PC-3 (cell line): ENCODE measurements around the gene VILL. TPM values are rescaled to one million over a fixed set of nuclear protein-coding genes. Genes with fewer than 3 reads are reported as not detected.
"Not testable (repeated sequence)": the region's sequence is repeated elsewhere in the genome, so short reads cannot be mapped to it uniquely, and the experiment has no call there.

ENCODE experiments used
- ATAC-seq: fragments of 200-7000 bp; cut with Tn5 transposase; 2 replicates; pipeline ENCODE4 v1.9.1; 2020; ENCODE audit warnings: mild to moderate bottlenecking, moderate library complexity
- BruUV-seq: library from RNA; stranded (reverse); fragments of 400-500 nt; replicated peaks from 2 replicates; lab custom pipeline; 2021; lab: Mats Ljungman, UMichigan
- CTCF ChIA-PET: fragments of 300-600 bp; sonication (Branson Sonifier 250); formaldehyde crosslinking; loops from one replicate; lab custom pipeline; 2022; ENCODE audit warnings: antibody characterized with exemption; lab: Charles Lee
- POLR2A ChIA-PET: fragments of 300-600 bp; sonication (Branson Sonifier 250); formaldehyde crosslinking; loops from one replicate; lab custom pipeline; 2022; ENCODE audit warnings: antibody characterized with exemption; ENCODE audit not compliant: unreplicated experiment; lab: Charles Lee
- DNase-seq: peaks from one replicate; pipeline ENCODE4 v3.0.0-alpha.2; 2015
- H2AFZ ChIP-seq: fragments of 300-600 bp; sonication (generic); 2 replicates; pipeline ENCODE4 v1.6.0; 2016; ENCODE audit warnings: antibody characterized with exemption, low read length
- H3F3A ChIP-seq: fragments of 300-600 bp; sonication (generic); one replicate; pipeline ENCODE4 v1.6.0; 2017; ENCODE audit warnings: antibody characterized with exemption, low read length, control low read depth, mild to moderate bottlenecking; ENCODE audit not compliant: unreplicated experiment
- H3K27ac ChIP-seq: fragments of 300-600 bp; sonication (generic); 2 replicates; pipeline ENCODE4 v1.5.1; 2016; ENCODE audit warnings: mild to moderate bottlenecking, low read length
- H3K27me3 ChIP-seq: fragments of 300-600 bp; sonication (generic); 2 replicates; pipeline ENCODE4 v1.6.1; 2016; ENCODE audit warnings: low read length, mixed read lengths
- H3K36me3 ChIP-seq: fragments of 300-600 bp; sonication (generic); 2 replicates; pipeline ENCODE4 v1.6.1; 2016; ENCODE audit warnings: low read depth, mixed run types, low read length, mixed read lengths
- H3K4me1 ChIP-seq: fragments of 300-600 bp; sonication (generic); 2 replicates; pipeline ENCODE4 v1.5.1; 2016; ENCODE audit warnings: low read length; ENCODE audit not compliant: insufficient read depth
- H3K4me2 ChIP-seq: fragments of 300-600 bp; sonication (generic); 2 replicates; pipeline ENCODE4 v1.6.0; 2016; ENCODE audit warnings: low read length
- H3K4me3 ChIP-seq: fragments of 300-600 bp; sonication (generic); 2 replicates; pipeline ENCODE4 v1.5.1; 2016; ENCODE audit warnings: mild to moderate bottlenecking, low read length, mixed read lengths
- H3K79me2 ChIP-seq: fragments of 300-600 bp; sonication (generic); 2 replicates; pipeline ENCODE4 v1.6.1; 2017; ENCODE audit warnings: low read length, mixed read lengths
- H3K9ac ChIP-seq: fragments of 300-600 bp; sonication (generic); 2 replicates; pipeline ENCODE4 v1.6.0; 2016; ENCODE audit warnings: mild to moderate bottlenecking, low read length
- H3K9me2 ChIP-seq: fragments of 300-600 bp; sonication (generic); replicated peaks from 2 replicates; pipeline ENCODE4 v1.6.1; 2016; ENCODE audit warnings: mixed run types, low read length, mixed read lengths
- H3K9me3 ChIP-seq: fragments of 300-600 bp; sonication (generic); 2 replicates; pipeline ENCODE4 v1.6.1; 2016; ENCODE audit warnings: low read length, mixed read lengths
- H4K20me1 ChIP-seq: fragments of 300-600 bp; sonication (generic); 2 replicates; pipeline ENCODE4 v1.6.1; 2016; ENCODE audit warnings: low read length, mixed read lengths
- CTCF ChIP-seq: fragments of 300-600 bp; sonication (generic); conservative IDR thresholded peaks from 2 replicates; pipeline ENCODE4 v1.5.1; 2017; ENCODE audit warnings: antibody characterized with exemption, low read depth, mild to moderate bottlenecking, low read length
- EZH2 ChIP-seq: fragments of 300-600 bp; sonication (generic); IDR thresholded peaks from one replicate; pipeline ENCODE4 v1.6.1; 2017; ENCODE audit warnings: antibody characterized with exemption, mild to moderate bottlenecking, low read length; ENCODE audit not compliant: unreplicated experiment
- EZH2phosphoT487 ChIP-seq: fragments of 300-600 bp; sonication (generic); IDR thresholded peaks from 2 replicates; pipeline ENCODE4 v1.6.1; 2018; ENCODE audit warnings: mild to moderate bottlenecking, antibody characterized with exemption, low read length, borderline replicate concordance
- intact Hi-C: fragments of 100-400 bp; cut with micrococcal nuclease; formaldehyde crosslinking; loops from 2 replicates; pipeline ENCODE4 v1.9.0; 2023
- total RNA-seq: library from RNA; depleted of rRNA; stranded (reverse); fragments of >200 nt; gene quantifications from 2 replicates; pipeline ENCODE4 v1.2.3, GENCODE V29; 2014

VILL gene
- total RNA-seq, 1 experiment from 2014 or later = 0.44 TPM

GRCh38 chr3:38031022-38031994 lies 40.7 kb downstream of the VILL start:
- Histone ChIP-seq H3F3A (no peaks in the 10 kb centered on the region), H3K9ac (peak overlapping the region; percentile 64), H3K36me3 (no peaks in the 10 kb centered on the region), H3K4me3 (peak overlapping the region; percentile 41; the same call in 1 of the 2 replicates), H4K20me1 (no peaks in the 10 kb centered on the region), H3K4me1 (peaks cover 29% of the 10 kb centered on the region), H3K27ac (peak overlapping the region; percentile 89), H2AFZ (peak overlapping the region; percentile 79), H3K79me2 (no peaks in the 10 kb centered on the region), H3K9me3 (no peaks in the 10 kb centered on the region), H3K27me3 (no peaks in the 10 kb centered on the region), H3K4me2 (peak overlapping the region; percentile 78), H3K9me2 (no peaks in the 10 kb centered on the region)
- TF ChIP-seq CTCF (no peak), EZH2 (no peak), EZH2phosphoT487 (no peak)
- CTCF ChIA-PET = interaction anchor here (1.1 kb wide), 1 partner anchor 57 kb away, joined by 5 read pairs; no protein-coding TSS in a partner anchor
- BruUV-seq = TSS peak; percentile 65
- ATAC-seq (peak; percentile 97), DNase-seq (peak; percentile 93)
- intact Hi-C loops = no loop called here
- POLR2A ChIA-PET = no interaction called here

GRCh38 chr3:38032328-38032865 lies 41.8 kb downstream of the VILL start:
- ATAC-seq (no peak), DNase-seq (no peak)
- no peaks in the 10 kb centered on the region for H4K20me1 ChIP-seq
- no peaks in the 10 kb centered on the region for H3K27me3 ChIP-seq
- H3K27ac ChIP-seq = peak overlapping the region; percentile 89; the same call in 1 of the 2 replicates
- no peaks in the 10 kb centered on the region for H3K9me3 ChIP-seq
- TF ChIP-seq EZH2phosphoT487 = no peak
- no peak for TF ChIP-seq EZH2
- no peak for TF ChIP-seq CTCF
- no peaks in the 10 kb centered on the region for H3F3A ChIP-seq
- H3K4me1 ChIP-seq = peaks cover 26% of the 10 kb centered on the region
- H3K9ac ChIP-seq = no peak overlapping the region
- CTCF ChIA-PET = interaction anchor here (1.1 kb wide), 1 partner anchor 58 kb away, joined by 5 read pairs; no protein-coding TSS in a partner anchor
- H2AFZ ChIP-seq = no peak overlapping the region
- POLR2A ChIA-PET = no interaction called here
- H3K79me2 ChIP-seq = no peaks in the 10 kb centered on the region
- no peaks in the 10 kb centered on the region for H3K36me3 ChIP-seq
- BruUV-seq = no TSS peak
- no peak overlapping the region for H3K4me3 ChIP-seq
- intact Hi-C loops = no loop called here
- no peaks in the 10 kb centered on the region for H3K9me2 ChIP-seq
- peak overlapping the region; percentile 78; the same call in 1 of the 2 replicates for H3K4me2 ChIP-seq

- BruUV-seq, CTCF ChIA-PET, ATAC-seq: not testable (repeated sequence)
These were observed 43.0 kb downstream of the VILL start for GRCh38 chr3:38033586-38033985.

GRCh38 chr3:38034335-38034734 lies 43.7 kb downstream of the VILL start:
- H3F3A ChIP-seq, H3K79me2 ChIP-seq, POLR2A ChIA-PET, CTCF ChIA-PET, intact Hi-C loops, H3K9me2 ChIP-seq, H3K36me3 ChIP-seq, DNase-seq, H3K4me2 ChIP-seq, H2AFZ ChIP-seq, H3K9ac ChIP-seq, BruUV-seq, H3K4me3 ChIP-seq, H3K27ac ChIP-seq, H3K9me3 ChIP-seq, H4K20me1 ChIP-seq, H3K27me3 ChIP-seq, ATAC-seq: not testable (repeated sequence)
- H3K4me1 ChIP-seq = peaks cover 26% of the 10 kb centered on the region

More at GRCh38 chr3:38033586-38033985, 43.0 kb downstream of the VILL start:
- H3K4me2 ChIP-seq, H2AFZ ChIP-seq, POLR2A ChIA-PET, H3K9me2 ChIP-seq, H3K27ac ChIP-seq, H3K36me3 ChIP-seq, H3F3A ChIP-seq, H4K20me1 ChIP-seq, DNase-seq, H3K4me3 ChIP-seq, H3K27me3 ChIP-seq, H3K9ac ChIP-seq, intact Hi-C loops, H3K9me3 ChIP-seq, H3K79me2 ChIP-seq: not testable (repeated sequence)
- peaks cover 26% of the 10 kb centered on the region for H3K4me1 ChIP-seq
